ENCODE measurements around the gene TMEM223. TPM values are rescaled to one million over a fixed set of nuclear protein-coding genes. Genes with fewer than 3 reads are reported as not detected.
"Not testable (repeated sequence)": the region's sequence is repeated elsewhere in the genome, so short reads cannot be mapped to it uniquely, and the experiment has no call there.

Gene TMEM223
- total RNA-seq, 6 experiments from 2014 or later = 12.8 to 15.0 (median 13.6) TPM

GRCh38 chr11:62753736-62754603 lies 37.8 kb downstream of the TMEM223 start, which contains the start of gene ZBTB3:
TSS of gene ZBTB3 (minus strand) at chr11:62754160. CDS start at chr11:62753664, 496 bp downstream.
- peaks cover 6% of the 10 kb centered on the region for H3K27me3 Mint-ChIP-seq (ENCODE audit: insufficient read depth)
- H3K4me3 Mint-ChIP-seq = peak within 1 kb of the TSS; percentile 99
- DNase-seq = peak; percentile 99
- peaks cover 5% of the 10 kb centered on the region; the same call in 1 of the 2 replicates for H3K4me1 Mint-ChIP-seq (ENCODE audit: low read depth)
- H3K36me3 Mint-ChIP-seq (ENCODE audit: low read depth) = peaks cover 8% of the 10 kb centered on the region; the same call in 1 of the 2 replicates
- H3K9me3 Mint-ChIP-seq = no peaks in the 10 kb centered on the region
- no peak for TF ChIP-seq CTCF (IDR thresholded peaks at IDR 0.05)
- peak within 1 kb of the TSS; percentile 98 for H3K27ac Mint-ChIP-seq

GRCh38 chr11:62752994-62753735 lies 38.6 kb downstream of the TMEM223 start:
- DNase-seq = no peak
- Mint-ChIP-seq H3K36me3 (ENCODE audit: low read depth) (peaks cover 10% of the 10 kb centered on the region; the same call in 1 of the 2 replicates), H3K27ac (peak overlapping the region; percentile 98; the same call in 1 of the 2 replicates), H3K9me3 (no peaks in the 10 kb centered on the region), H3K4me1 (ENCODE audit: low read depth) (peaks cover 5% of the 10 kb centered on the region; the same call in 1 of the 2 replicates), H3K4me3 (peak overlapping the region; percentile 99), H3K27me3 (ENCODE audit: insufficient read depth) (peaks cover 6% of the 10 kb centered on the region)
- no peak for TF ChIP-seq CTCF (IDR thresholded peaks at IDR 0.05)

DNA sequence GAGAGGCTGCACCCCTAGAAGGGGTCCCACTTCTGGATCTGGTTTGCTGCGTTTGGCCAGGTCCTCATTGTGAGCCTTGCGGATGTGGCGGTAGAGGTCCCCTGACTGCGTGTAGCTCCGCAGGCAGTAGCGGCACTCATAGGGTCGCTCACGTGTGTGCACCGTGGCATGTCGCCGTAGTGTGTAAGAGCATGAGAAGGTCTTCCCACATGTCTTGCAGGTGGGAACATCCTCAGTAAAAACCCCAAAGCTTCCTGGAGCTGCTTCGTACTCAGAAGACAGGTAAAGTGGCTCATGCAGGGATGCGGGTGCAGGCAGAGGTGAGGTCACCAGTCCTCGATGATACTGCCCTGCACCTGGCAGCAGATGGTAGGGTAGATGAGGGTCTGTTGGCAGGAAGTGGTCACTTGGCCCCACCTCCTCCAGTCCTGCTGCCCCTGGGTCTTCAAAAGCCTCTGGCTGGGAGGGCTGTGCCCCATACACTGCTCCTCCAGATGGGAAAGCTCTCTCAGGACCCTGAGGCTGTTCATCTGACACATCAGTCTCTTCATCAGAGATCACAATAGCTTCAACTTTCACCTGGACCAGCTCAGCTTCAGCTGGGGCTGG lies 39.5 kb downstream of the TMEM223 start:
- H3K36me3 Mint-ChIP-seq (ENCODE audit: low read depth) = peaks cover 10% of the 10 kb centered on the region; the same call in 1 of the 2 replicates
- no peak overlapping the region for H3K27ac Mint-ChIP-seq
- peaks cover 6% of the 10 kb centered on the region for H3K27me3 Mint-ChIP-seq (ENCODE audit: insufficient read depth)
- H3K4me3 Mint-ChIP-seq = no peak overlapping the region; the same call in 1 of the 2 replicates
- TF ChIP-seq CTCF (IDR thresholded peaks at IDR 0.05) = no peak
- peaks cover 5% of the 10 kb centered on the region; the same call in 1 of the 2 replicates for H3K4me1 Mint-ChIP-seq (ENCODE audit: low read depth)
- no peak for DNase-seq
- H3K9me3 Mint-ChIP-seq = no peaks in the 10 kb centered on the region

DNA sequence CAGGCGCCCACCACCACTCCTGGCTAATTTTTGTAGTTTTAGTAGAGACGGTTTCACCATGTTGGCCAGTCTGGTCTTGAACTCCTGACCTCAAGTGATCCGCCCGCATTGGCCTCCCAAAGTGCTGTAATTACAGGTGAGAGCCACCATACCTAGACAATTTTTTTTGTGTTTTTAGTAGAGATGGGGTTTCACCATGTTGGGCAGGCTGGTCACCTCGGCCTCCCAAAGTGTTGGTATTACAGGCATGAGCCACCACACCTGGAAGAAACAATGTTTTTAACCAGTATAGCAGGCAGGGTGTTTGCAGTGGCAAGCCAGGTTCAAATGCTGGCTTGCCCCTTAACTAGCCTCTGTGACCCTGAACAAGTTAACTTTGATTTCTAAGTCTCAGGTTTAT lies 41.9 kb downstream of the TMEM223 start:
- H3K4me3 Mint-ChIP-seq; H3K27me3 Mint-ChIP-seq (ENCODE audit: insufficient read depth); DNase-seq; H3K36me3 Mint-ChIP-seq (ENCODE audit: low read depth); H3K27ac Mint-ChIP-seq; H3K9me3 Mint-ChIP-seq; H3K4me1 Mint-ChIP-seq (ENCODE audit: low read depth): not testable (repeated sequence)

DNA sequence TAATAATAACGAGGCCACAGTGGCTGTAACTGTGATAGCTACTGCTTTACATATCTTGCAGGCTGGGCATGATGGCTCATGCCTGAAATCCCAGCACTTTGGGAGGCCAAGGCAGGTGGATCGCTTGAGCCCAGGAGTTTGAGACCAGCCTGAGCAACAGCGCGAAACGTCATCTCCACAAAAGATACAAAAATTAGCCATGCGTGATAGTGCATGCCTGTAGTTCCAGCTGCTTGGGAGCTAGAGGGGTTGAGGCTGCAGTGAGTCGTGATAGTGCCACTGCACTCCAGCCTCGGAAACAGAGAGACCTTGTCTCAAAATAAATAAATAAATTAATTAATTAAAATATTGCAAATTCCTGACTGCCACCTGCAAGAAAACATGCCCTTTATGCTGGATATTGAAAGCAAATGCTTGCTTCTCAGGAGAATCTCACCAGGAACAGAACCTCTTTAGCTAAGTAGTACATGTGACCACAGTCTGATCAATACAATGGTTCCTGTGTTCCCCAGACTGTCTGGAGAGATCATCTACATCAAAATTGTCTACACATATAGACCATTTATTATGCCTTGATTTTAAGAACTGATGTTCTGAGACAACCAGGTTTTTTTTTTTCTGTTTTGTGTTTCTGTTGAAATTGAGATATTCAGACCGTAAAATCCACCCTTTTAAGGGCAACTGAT lies 44.2 kb downstream of the TMEM223 start:
- no peaks in the 10 kb centered on the region for H3K27me3 Mint-ChIP-seq (ENCODE audit: insufficient read depth)
- no peak overlapping the region for H3K27ac Mint-ChIP-seq
- no peaks in the 10 kb centered on the region for H3K9me3 Mint-ChIP-seq
- DNase-seq = no peak
- no peaks in the 10 kb centered on the region for H3K4me1 Mint-ChIP-seq (ENCODE audit: low read depth)
- no peak for TF ChIP-seq CTCF (IDR thresholded peaks at IDR 0.05)
- H3K4me3 Mint-ChIP-seq = no peak overlapping the region
- peaks cover 10% of the 10 kb centered on the region; the same call in 1 of the 2 replicates for H3K36me3 Mint-ChIP-seq (ENCODE audit: low read depth)

Small RNAs within 50 kb of the gene (microRNA-seq; reads per million reads assigned to microRNA genes)
- gene MIR6514 (3.9 reads per million), gene MIR6748 (not detected)

Other genes starting within 250 kb of the TMEM223 start
- 100 to 1,000 TPM; 426 to 589 (median 452) TPM for gene AHNAK, start 245.2 kb downstream of the TMEM223 start, total RNA-seq (2021; fragmentation: NEBNext Ultra II Directional; extraction: Animal tissue kit (Norgen Biotek cat#: 25700))
- 1,000 to 10,000 TPM; 1,302 to 1,474 (median 1,327) TPM for gene EEF1G, start 218.1 kb downstream of the TMEM223 start, total RNA-seq (2021; fragmentation: NEBNext Ultra II Directional; extraction: Animal tissue kit (Norgen Biotek cat#: 25700))
- 10 to 100 TPM; 14.6 to 18.0 (median 16.9) TPM for gene TUT1, start 200.5 kb downstream of the TMEM223 start, total RNA-seq (2021; fragmentation: NEBNext Ultra II Directional; extraction: Animal tissue kit (Norgen Biotek cat#: 25700))
- 100 to 1,000 TPM in 2 of 6 experiments, 10 to 100 TPM in 4; 89.6 to 106 (median 95.8) TPM for gene MTA2, start 190.1 kb downstream of the TMEM223 start, total RNA-seq (2021; fragmentation: NEBNext Ultra II Directional; extraction: Animal tissue kit (Norgen Biotek cat#: 25700))
- gene EML3, start 179.2 kb downstream of the TMEM223 start, total RNA-seq (2021; fragmentation: NEBNext Ultra II Directional; extraction: Animal tissue kit (Norgen Biotek cat#: 25700)) = 10 to 100 TPM; 32.5 to 39.6 (median 36.4) TPM
- 1 to 10 TPM; 2.3 to 4.8 (median 3.2) TPM for gene ROM1, start 178.7 kb downstream of the TMEM223 start, total RNA-seq (2021; fragmentation: NEBNext Ultra II Directional; extraction: Animal tissue kit (Norgen Biotek cat#: 25700))
- 10 to 100 TPM; 57.9 to 93.2 (median 63.0) TPM for gene B3GAT3, start 170.0 kb downstream of the TMEM223 start, total RNA-seq (2021; fragmentation: NEBNext Ultra II Directional; extraction: Animal tissue kit (Norgen Biotek cat#: 25700))
- 100 to 1,000 TPM; 331 to 450 (median 416) TPM for gene GANAB, start 145.4 kb downstream of the TMEM223 start, total RNA-seq (2021; fragmentation: NEBNext Ultra II Directional; extraction: Animal tissue kit (Norgen Biotek cat#: 25700))
- 10 to 100 TPM; 19.1 to 26.6 (median 23.3) TPM for gene INTS5, start 138.7 kb downstream of the TMEM223 start, total RNA-seq (2021; fragmentation: NEBNext Ultra II Directional; extraction: Animal tissue kit (Norgen Biotek cat#: 25700))
- gene C11orf98, start 126.8 kb downstream of the TMEM223 start, total RNA-seq (2021; fragmentation: NEBNext Ultra II Directional; extraction: Animal tissue kit (Norgen Biotek cat#: 25700)) = 10 to 100 TPM; 56.1 to 74.6 (median 64.8) TPM
- 10 to 100 TPM; 12.3 to 23.6 (median 17.2) TPM for gene CSKMT, start 126.7 kb downstream of the TMEM223 start, total RNA-seq (2021; fragmentation: NEBNext Ultra II Directional; extraction: Animal tissue kit (Norgen Biotek cat#: 25700))
- 10 to 100 TPM in 5 of 6 experiments, 1 to 10 TPM in 1; 9.8 to 14.2 (median 11.3) TPM for gene UQCC3, start 120.3 kb downstream of the TMEM223 start, total RNA-seq (2021; fragmentation: NEBNext Ultra II Directional; extraction: Animal tissue kit (Norgen Biotek cat#: 25700))
- 1 to 10 TPM; 2.8 to 4.5 (median 3.7) TPM for gene LBHD1, start 119.7 kb downstream of the TMEM223 start, total RNA-seq (2021; fragmentation: NEBNext Ultra II Directional; extraction: Animal tissue kit (Norgen Biotek cat#: 25700))
- gene UBXN1, start 112.9 kb downstream of the TMEM223 start, total RNA-seq (2021; fragmentation: NEBNext Ultra II Directional; extraction: Animal tissue kit (Norgen Biotek cat#: 25700)) = 100 to 1,000 TPM in 3 of 6 experiments, 10 to 100 TPM in 3; 85.2 to 114 (median 96.5) TPM
- 1 to 10 TPM; 1.2 to 4.0 (median 1.4) TPM for gene LRRN4CL, start 102.5 kb downstream of the TMEM223 start, total RNA-seq (2021; fragmentation: NEBNext Ultra II Directional; extraction: Animal tissue kit (Norgen Biotek cat#: 25700))
- gene BSCL2, start 84.6 kb downstream of the TMEM223 start, total RNA-seq (2021; fragmentation: NEBNext Ultra II Directional; extraction: Animal tissue kit (Norgen Biotek cat#: 25700)) = 10 to 100 TPM; 50.7 to 67.4 (median 56.8) TPM
- not detected for gene GNG3, start 84.3 kb downstream of the TMEM223 start, total RNA-seq (2021; fragmentation: NEBNext Ultra II Directional; extraction: Animal tissue kit (Norgen Biotek cat#: 25700))
- gene HNRNPUL2, start 64.5 kb downstream of the TMEM223 start, total RNA-seq (2021; fragmentation: NEBNext Ultra II Directional; extraction: Animal tissue kit (Norgen Biotek cat#: 25700)) = 10 to 100 TPM; 34.5 to 44.6 (median 41.6) TPM
- gene TTC9C, start 63.5 kb downstream of the TMEM223 start, total RNA-seq (2021; fragmentation: NEBNext Ultra II Directional; extraction: Animal tissue kit (Norgen Biotek cat#: 25700)) = 10 to 100 TPM; 46.2 to 52.7 (median 50.0) TPM
- gene ZBTB3, start 37.8 kb downstream of the TMEM223 start, total RNA-seq (2021; fragmentation: NEBNext Ultra II Directional; extraction: Animal tissue kit (Norgen Biotek cat#: 25700)) = 10 to 100 TPM in 1 of 6 experiments, 1 to 10 TPM in 5; 7.9 to 10.8 (median 8.9) TPM
- gene POLR2G, start 30.4 kb downstream of the TMEM223 start, total RNA-seq (2021; fragmentation: NEBNext Ultra II Directional; extraction: Animal tissue kit (Norgen Biotek cat#: 25700)) = 10 to 100 TPM; 77.6 to 83.8 (median 81.4) TPM
- gene TAF6L, start 20.6 kb downstream of the TMEM223 start, total RNA-seq (2021; fragmentation: NEBNext Ultra II Directional; extraction: Animal tissue kit (Norgen Biotek cat#: 25700)) = 10 to 100 TPM in 5 of 6 experiments, 1 to 10 TPM in 1; 9.9 to 12.7 (median 10.6) TPM
- 10 to 100 TPM; 47.2 to 66.3 (median 52.7) TPM for gene TMEM179B, start 4.6 kb downstream of the TMEM223 start, total RNA-seq (2021; fragmentation: NEBNext Ultra II Directional; extraction: Animal tissue kit (Norgen Biotek cat#: 25700))
- 10 to 100 TPM; 51.5 to 57.7 (median 55.0) TPM for gene NXF1, start 13.4 kb upstream of the TMEM223 start, total RNA-seq (2021; fragmentation: NEBNext Ultra II Directional; extraction: Animal tissue kit (Norgen Biotek cat#: 25700))
- 10 to 100 TPM; 41.4 to 54.6 (median 47.8) TPM for gene STX5, start 40.0 kb upstream of the TMEM223 start, total RNA-seq (2021; fragmentation: NEBNext Ultra II Directional; extraction: Animal tissue kit (Norgen Biotek cat#: 25700))
- gene TEX54, start 40.8 kb upstream of the TMEM223 start, total RNA-seq (2021; fragmentation: NEBNext Ultra II Directional; extraction: Animal tissue kit (Norgen Biotek cat#: 25700)) = not detected
- 10 to 100 TPM; 37.4 to 49.2 (median 41.0) TPM for gene WDR74, start 47.6 kb upstream of the TMEM223 start, total RNA-seq (2021; fragmentation: NEBNext Ultra II Directional; extraction: Animal tissue kit (Norgen Biotek cat#: 25700))
- gene SLC3A2, start 88.9 kb upstream of the TMEM223 start, total RNA-seq (2021; fragmentation: NEBNext Ultra II Directional; extraction: Animal tissue kit (Norgen Biotek cat#: 25700)) = 100 to 1,000 TPM; 140 to 206 (median 180) TPM
- not detected for gene CHRM1, start 129.4 kb upstream of the TMEM223 start, total RNA-seq (2021; fragmentation: NEBNext Ultra II Directional; extraction: Animal tissue kit (Norgen Biotek cat#: 25700))
- gene SLC22A6, start 193.0 kb upstream of the TMEM223 start, total RNA-seq (2021; fragmentation: NEBNext Ultra II Directional; extraction: Animal tissue kit (Norgen Biotek cat#: 25700)) = not detected
- gene SLC22A8, start 223.8 kb upstream of the TMEM223 start, total RNA-seq (2021; fragmentation: NEBNext Ultra II Directional; extraction: Animal tissue kit (Norgen Biotek cat#: 25700)) = not detected